Caco-2 (cell line): ENCODE results near the gene TMEM179B. TPM values are rescaled to one million over a fixed set of nuclear protein-coding genes. Genes with fewer than 3 reads are reported as not detected.

Source experiments
- BruUV-seq: library from RNA; stranded (reverse); fragments of 400-500 nt; replicated peaks from 2 replicates; lab custom pipeline; 2021; lab: Mats Ljungman, UMichigan
- CTCF ChIA-PET: fragments of 300-600 bp; sonication (Branson Sonifier 250); formaldehyde crosslinking; loops from one replicate; lab custom pipeline; 2022; ENCODE audit warnings: antibody characterized with exemption; lab: Charles Lee
- POLR2A ChIA-PET: fragments of 300-600 bp; sonication (Branson Sonifier 250); formaldehyde crosslinking; loops from one replicate; lab custom pipeline; 2022; ENCODE audit warnings: antibody characterized with exemption; lab: Charles Lee
- DNase-seq, 2 experiments: peaks; one replicate each; pipeline versions ENCODE4 v3.0.0 to v3.0.0-alpha.2; 2020 to 2022
- H3K27me3 ChIP-seq: replicated peaks from 2 replicates; pipeline ENCODE4 v1.6.0; 2011; ENCODE audit warnings: low read length; ENCODE audit not compliant: control insufficient read depth, insufficient read depth
- H3K36me3 ChIP-seq: 2 replicates; pipeline ENCODE4 v1.5.1; 2011; ENCODE audit warnings: low read length; ENCODE audit not compliant: control insufficient read depth, insufficient read depth
- H3K4me1 ChIP-seq: fragments of 250-450 bp; sonication (Bioruptor Pico); 2 replicates; pipeline ENCODE4 v1.5.1; 2020; ENCODE audit warnings: mild to moderate bottlenecking
- H3K4me3 ChIP-seq: 2 replicates; pipeline ENCODE4 v1.5.1; 2011; ENCODE audit warnings: low read depth, mild to moderate bottlenecking, control low read depth, low read length
- H3K9me3 ChIP-seq: fragments of 250-450 bp; sonication (Bioruptor Pico); 2 replicates; pipeline ENCODE4 v1.5.1; 2020; ENCODE audit warnings: mild to moderate bottlenecking, moderate library complexity
- H3K27ac Mint-ChIP-seq: one replicate; pipeline ENCODE4 v1.8.0; 2022; ENCODE audit warnings: mixed read lengths; ENCODE audit not compliant: unreplicated experiment
- H3K27me3 Mint-ChIP-seq: one replicate; pipeline ENCODE4 v1.8.0; 2022; ENCODE audit warnings: mixed read lengths; ENCODE audit not compliant: insufficient read depth, unreplicated experiment
- H3K36me3 Mint-ChIP-seq: one replicate; pipeline ENCODE4 v1.8.0; 2022; ENCODE audit warnings: mild to moderate bottlenecking, mixed read lengths; ENCODE audit not compliant: insufficient read depth, unreplicated experiment
- H3K4me1 Mint-ChIP-seq: one replicate; pipeline ENCODE4 v1.8.0; 2022; ENCODE audit warnings: low read depth, mixed read lengths; ENCODE audit not compliant: unreplicated experiment
- H3K4me3 Mint-ChIP-seq: one replicate; pipeline ENCODE4 v1.8.0; 2022; ENCODE audit warnings: mild to moderate bottlenecking, moderate library complexity, mixed read lengths; ENCODE audit not compliant: unreplicated experiment
- H3K9me3 Mint-ChIP-seq: one replicate; pipeline ENCODE4 v1.8.0; 2022; ENCODE audit warnings: mixed read lengths; ENCODE audit not compliant: unreplicated experiment
- intact Hi-C: fragments of 100-400 bp; cut with micrococcal nuclease; formaldehyde crosslinking; loops from one replicate; pipeline ENCODE4 v1.10.0; 2022; ENCODE audit not compliant: unreplicated experiment
- total RNA-seq: library from RNA; stranded (reverse); gene quantifications from 2 replicates; pipeline ENCODE4 v1.2.3, GENCODE V29; 2022
- TF ChIP-seq, protein P1 (sequence below), 2 experiments: fragments of 200-600 bp in 1 of 2; IDR thresholded peaks; 1 replicate in 1 of 2; 2 replicates in 1 of 2; pipeline versions ENCODE4 v1.5.1 to v1.8.0; 2011 to 2022; ENCODE audit warnings: antibody characterized with exemption in 1 of 2, control low read depth in 1 of 2, inconsistent platforms in 1 of 2, low read depth in 1 of 2, low read length in 1 of 2, mild to moderate bottlenecking in 1 of 2, moderate library complexity in 1 of 2; ENCODE audit not compliant: insufficient read depth in 1 of 2, severe bottlenecking in 1 of 2, unreplicated experiment in 1 of 2

The TMEM179B gene
- total RNA-seq, 1 experiment from 2014 or later, result 68.4 TPM

DNA sequence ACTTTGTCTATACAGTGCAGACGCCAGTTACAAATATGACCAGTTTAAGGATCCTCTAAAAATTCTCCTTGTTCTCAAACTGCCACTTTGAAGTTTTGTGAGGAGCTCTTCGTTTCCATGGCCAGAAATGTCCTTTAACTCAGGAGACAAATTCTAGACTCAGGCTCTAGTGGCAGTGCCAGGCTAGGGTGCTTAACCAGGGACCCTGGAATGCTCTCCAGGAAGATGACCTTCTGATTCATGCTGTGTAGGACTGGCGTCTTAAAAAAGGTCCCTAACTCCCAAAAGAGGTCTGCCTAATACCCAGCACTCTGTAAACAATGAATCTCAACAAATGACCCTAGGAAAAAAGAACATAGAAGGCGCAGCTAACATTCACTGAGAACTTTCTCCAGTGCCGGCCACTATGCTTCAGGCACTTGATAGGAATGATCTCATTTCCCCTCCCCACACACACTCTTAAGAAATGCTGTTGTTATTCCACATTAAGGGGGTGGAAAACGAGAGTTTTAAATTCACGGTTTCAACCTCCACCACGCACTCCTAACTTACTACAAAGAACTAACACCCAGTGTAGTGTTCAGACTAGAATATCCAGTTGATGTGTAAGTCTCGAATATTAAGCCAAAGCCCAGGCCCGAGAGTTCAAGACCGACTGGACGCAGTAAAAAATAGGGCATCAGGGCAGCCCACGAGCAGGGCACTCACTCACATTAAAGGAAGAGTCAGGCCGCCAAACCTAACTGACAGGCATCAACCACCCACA is 17.3 kb downstream of the TMEM179B start:
- H3K27me3 Mint-ChIP-seq, result no peaks in the 10 kb centered on the region
- H3K36me3 Mint-ChIP-seq, result peaks cover 68% of the 10 kb centered on the region
- Histone ChIP-seq H3K4me3 (peak overlapping the region; percentile 58), H3K36me3 (0 out of 2 replicates have a peak, but pooled peaks cover 2% of the 10 kb centered on the region), H3K4me1 (no peaks in the 10 kb centered on the region; the same call in 1 of the 2 replicates), H3K9me3 (no peaks in the 10 kb centered on the region), H3K27me3 (no peaks in the 10 kb centered on the region)
- peak overlapping the region; percentile 98 for H3K27ac Mint-ChIP-seq
- intact Hi-C loops, result loop anchor here (1.0 to 2.0 kb wide), 4 partner anchors 12 to 58 kb away; partner anchors contain the start of genes STX5, TEX54, TMEM179B and TMEM223
- no peak for DNase-seq
- H3K4me3 Mint-ChIP-seq, result peak overlapping the region; percentile 92
- ChIA-PET POLR2A (interaction anchor here (0.6 to 1.6 kb wide), 4 partner anchors 19 to 85 kb away, joined by 4 to 5 read pairs (median 4); partner anchors contain the start of gene STX5), CTCF (interaction anchor here (1.3 kb wide), 1 partner anchor 18 kb away, joined by 4 read pairs; no protein-coding TSS in a partner anchor)
- H3K9me3 Mint-ChIP-seq, result no peaks in the 10 kb centered on the region
- peaks cover 11% of the 10 kb centered on the region for H3K4me1 Mint-ChIP-seq
- BruUV-seq, result TSS peak; percentile 70
- TF ChIP-seq, protein P1, sequence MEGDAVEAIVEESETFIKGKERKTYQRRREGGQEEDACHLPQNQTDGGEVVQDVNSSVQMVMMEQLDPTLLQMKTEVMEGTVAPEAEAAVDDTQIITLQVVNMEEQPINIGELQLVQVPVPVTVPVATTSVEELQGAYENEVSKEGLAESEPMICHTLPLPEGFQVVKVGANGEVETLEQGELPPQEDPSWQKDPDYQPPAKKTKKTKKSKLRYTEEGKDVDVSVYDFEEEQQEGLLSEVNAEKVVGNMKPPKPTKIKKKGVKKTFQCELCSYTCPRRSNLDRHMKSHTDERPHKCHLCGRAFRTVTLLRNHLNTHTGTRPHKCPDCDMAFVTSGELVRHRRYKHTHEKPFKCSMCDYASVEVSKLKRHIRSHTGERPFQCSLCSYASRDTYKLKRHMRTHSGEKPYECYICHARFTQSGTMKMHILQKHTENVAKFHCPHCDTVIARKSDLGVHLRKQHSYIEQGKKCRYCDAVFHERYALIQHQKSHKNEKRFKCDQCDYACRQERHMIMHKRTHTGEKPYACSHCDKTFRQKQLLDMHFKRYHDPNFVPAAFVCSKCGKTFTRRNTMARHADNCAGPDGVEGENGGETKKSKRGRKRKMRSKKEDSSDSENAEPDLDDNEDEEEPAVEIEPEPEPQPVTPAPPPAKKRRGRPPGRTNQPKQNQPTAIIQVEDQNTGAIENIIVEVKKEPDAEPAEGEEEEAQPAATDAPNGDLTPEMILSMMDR (IDR thresholded peaks at IDR 0.05; ENCODE audit: insufficient read depth in 1 of 2, low read depth in 1 of 2, low read length in 1 of 2, severe bottlenecking in 1 of 2, unreplicated experiment in 1 of 2), result no peak

DNA sequence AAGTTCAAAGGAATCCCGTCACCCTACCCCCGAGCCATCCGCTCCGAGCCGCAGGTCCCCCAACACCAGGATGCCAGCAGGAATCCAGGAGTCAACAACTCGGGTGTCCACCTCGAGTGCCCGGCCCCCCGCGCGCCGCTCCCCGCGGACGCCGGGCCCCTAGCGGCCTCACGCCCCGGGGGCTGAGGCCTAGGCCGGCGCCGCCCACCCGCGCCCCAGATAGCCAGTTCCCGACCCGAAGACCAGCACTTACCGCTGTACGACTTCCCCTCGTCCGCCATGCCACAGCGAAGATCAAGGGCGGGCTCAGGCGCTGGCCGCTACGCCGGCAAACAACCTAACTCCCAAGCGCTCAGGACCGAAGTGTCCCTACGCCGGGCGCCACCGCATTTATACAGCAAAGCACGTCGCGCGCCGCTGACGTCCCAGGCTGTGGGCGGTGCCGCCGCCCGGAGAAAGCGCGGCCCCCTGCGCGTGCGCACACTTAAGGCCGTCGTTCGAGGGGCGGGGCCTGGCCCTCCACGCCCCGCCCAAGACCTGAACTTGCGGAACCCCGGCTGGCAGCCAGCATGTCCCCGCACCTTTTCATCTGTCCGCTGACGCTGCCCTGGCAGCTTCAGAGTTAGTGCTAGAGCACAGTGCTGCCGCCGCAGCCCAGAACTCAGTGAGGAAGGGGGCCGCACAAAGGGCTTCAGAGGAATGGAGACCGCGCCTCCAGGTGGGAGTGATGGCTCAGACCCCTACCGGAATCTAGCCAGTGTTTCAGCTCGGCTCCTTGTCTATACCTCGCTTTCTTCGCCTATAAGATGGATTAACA is 18.1 kb downstream of the TMEM179B start, which contains the start of gene NXF1:
Gene NXF1 (minus strand): TSS at position 365 of the 817 bp plus-strand sequence. CDS start 84 bp downstream, at position 281.
- H3K4me3 ChIP-seq, result peak within 1 kb of the TSS; percentile 58
- H3K9me3 Mint-ChIP-seq, result no peaks in the 10 kb centered on the region
- H3K36me3 Mint-ChIP-seq, result peaks cover 60% of the 10 kb centered on the region
- no peaks in the 10 kb centered on the region for H3K27me3 ChIP-seq
- no TSS peak for BruUV-seq
- intact Hi-C loops, result loop anchor here (1.0 to 2.0 kb wide), 4 partner anchors 13 to 58 kb away; partner anchors contain the start of genes STX5, TEX54, TMEM179B and TMEM223
- no peaks in the 10 kb centered on the region for H3K27me3 Mint-ChIP-seq
- H3K27ac Mint-ChIP-seq, result peak within 1 kb of the TSS; percentile 98
- ChIA-PET POLR2A (interaction anchor here (0.5 to 1.7 kb wide), 9 partner anchors 11 to 214 kb away, joined by 3 to 15 read pairs (median 4); partner anchors contain the start of genes STX5, TMEM179B, TUT1 and ZBTB3), CTCF (interaction anchor here (2.2 kb wide), 1 partner anchor 18 kb away, joined by 15 read pairs; the partner anchor contains the start of gene TMEM179B)
- peak; percentile 94 to 98 for DNase-seq
- peaks cover 11% of the 10 kb centered on the region for H3K4me1 Mint-ChIP-seq
- TF ChIP-seq, protein P1 (IDR thresholded peaks at IDR 0.05; ENCODE audit: insufficient read depth in 1 of 2, low read depth in 1 of 2, low read length in 1 of 2, severe bottlenecking in 1 of 2, unreplicated experiment in 1 of 2), result peak in 1 of 2 experiments; percentile 27
- no peaks in the 10 kb centered on the region; the same call in 1 of the 2 replicates for H3K4me1 ChIP-seq
- H3K36me3 ChIP-seq, result 0 out of 2 replicates have a peak, but pooled peaks cover 2% of the 10 kb centered on the region
- no peaks in the 10 kb centered on the region for H3K9me3 ChIP-seq
- H3K4me3 Mint-ChIP-seq, result peak within 1 kb of the TSS; percentile 92
